Measurements from ENCODE around the gene PAPPA2. TPM values are rescaled to one million over a fixed set of nuclear protein-coding genes. Genes with fewer than 3 reads are reported as not detected.

The PAPPA2 gene
- total RNA-seq, 3 donors from 2014 or later (not counting 1 experiment from before 2014, with no cell fraction given) = 0.48 TPM; not detected in 2

DNA sequence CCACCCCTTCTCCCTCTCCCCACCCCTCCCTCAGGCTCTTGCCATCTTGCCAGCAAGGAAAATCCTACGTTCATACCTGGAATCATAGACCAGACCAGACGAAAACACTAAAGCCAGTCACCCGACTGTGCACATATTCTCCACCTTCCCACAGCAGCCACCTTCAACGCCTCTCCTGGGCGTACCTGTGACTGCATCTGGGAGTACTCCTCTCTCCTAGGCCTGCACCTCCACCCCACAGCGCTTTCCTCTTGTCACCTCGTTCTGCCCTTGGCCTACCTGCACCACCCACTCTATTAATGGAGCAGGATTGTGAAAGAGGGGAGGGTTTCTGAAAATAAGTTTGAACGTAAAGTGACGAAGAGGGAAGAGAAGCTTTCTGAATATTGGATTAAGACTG lies 17.8 kb downstream of the PAPPA2 start:
- H3K36me3 ChIP-seq (ENCODE audit: control insufficient read depth, insufficient read depth, low read length) = no peaks in the 10 kb centered on the region
- Mint-ChIP-seq H3K9me3 (peaks cover 0 to 8% of the 10 kb centered on the region in 2 donors), H3K36me3 (no peaks in the 10 kb centered on the region), H3K27me3 (ENCODE audit: low read depth in 2 of 2) (no peaks in the 10 kb centered on the region), H3K27ac (no peak overlapping the region), H3K4me1 (no peaks in the 10 kb centered on the region), H3K4me3 (no peak overlapping the region)
- H3K27me3 ChIP-seq (ENCODE audit: control insufficient read depth, insufficient read depth, low read length) = no peaks in the 10 kb centered on the region
- DNase-seq = no peak
- WGBS (ENCODE audit: insufficient coverage) = 89% methylated on average over 7 of the region's 9 CpGs
- TF ChIP-seq, protein P1, sequence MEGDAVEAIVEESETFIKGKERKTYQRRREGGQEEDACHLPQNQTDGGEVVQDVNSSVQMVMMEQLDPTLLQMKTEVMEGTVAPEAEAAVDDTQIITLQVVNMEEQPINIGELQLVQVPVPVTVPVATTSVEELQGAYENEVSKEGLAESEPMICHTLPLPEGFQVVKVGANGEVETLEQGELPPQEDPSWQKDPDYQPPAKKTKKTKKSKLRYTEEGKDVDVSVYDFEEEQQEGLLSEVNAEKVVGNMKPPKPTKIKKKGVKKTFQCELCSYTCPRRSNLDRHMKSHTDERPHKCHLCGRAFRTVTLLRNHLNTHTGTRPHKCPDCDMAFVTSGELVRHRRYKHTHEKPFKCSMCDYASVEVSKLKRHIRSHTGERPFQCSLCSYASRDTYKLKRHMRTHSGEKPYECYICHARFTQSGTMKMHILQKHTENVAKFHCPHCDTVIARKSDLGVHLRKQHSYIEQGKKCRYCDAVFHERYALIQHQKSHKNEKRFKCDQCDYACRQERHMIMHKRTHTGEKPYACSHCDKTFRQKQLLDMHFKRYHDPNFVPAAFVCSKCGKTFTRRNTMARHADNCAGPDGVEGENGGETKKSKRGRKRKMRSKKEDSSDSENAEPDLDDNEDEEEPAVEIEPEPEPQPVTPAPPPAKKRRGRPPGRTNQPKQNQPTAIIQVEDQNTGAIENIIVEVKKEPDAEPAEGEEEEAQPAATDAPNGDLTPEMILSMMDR (IDR thresholded peaks at IDR 0.05) = no peak
- H3K4me3 ChIP-seq (ENCODE audit: low read length) = no peak overlapping the region
- ATAC-seq = no peak
- H3K27ac ChIP-seq (ENCODE audit: low read length) = no peak overlapping the region
- H3K9me3 ChIP-seq (ENCODE audit: control insufficient read depth, insufficient read depth, low read length) = no peaks in the 10 kb centered on the region
- no peaks in the 10 kb centered on the region for H3K4me1 ChIP-seq (ENCODE audit: control insufficient read depth, insufficient read depth, low read length)
- intact Hi-C loops (cut with micrococcal nuclease) = no loop called here

DNA sequence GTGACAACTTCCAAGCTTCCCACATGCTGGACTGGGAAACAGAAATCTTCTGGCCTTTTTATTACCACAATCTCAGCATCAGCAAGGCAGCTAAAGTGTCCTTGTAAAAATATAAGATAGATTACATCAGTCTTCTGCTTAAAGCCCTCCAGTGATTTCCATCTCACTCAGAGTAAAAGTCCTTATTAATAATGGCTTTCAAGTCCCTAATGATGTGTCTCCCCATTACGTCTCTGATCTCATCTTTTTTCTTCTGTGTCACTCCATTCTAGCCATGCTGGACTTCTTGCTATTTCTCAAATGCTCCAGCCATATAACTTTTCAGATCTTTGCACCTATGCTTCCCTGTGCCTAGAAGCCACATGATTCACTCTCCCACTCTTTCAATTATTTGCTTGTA lies 22.1 kb downstream of the PAPPA2 start:
- no peak overlapping the region for H3K27ac Mint-ChIP-seq

DNA sequence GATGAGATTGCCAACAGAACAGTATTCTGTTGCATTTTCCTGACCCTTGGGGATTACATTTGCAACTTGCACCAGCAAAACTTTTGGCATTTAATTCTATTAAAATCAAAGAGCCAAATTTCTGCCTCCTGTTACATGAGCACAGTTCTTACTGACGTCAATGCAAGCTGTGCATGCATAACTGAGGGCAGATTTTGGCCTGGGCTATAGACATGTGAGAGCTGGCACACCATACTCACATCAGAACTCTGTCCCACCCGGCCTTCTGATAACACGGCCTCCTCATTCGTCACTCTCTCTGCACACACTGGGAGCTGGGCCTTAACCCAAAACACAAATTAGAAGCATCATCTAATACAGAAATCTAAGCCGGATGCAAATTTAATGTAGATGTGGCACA lies 31.5 kb downstream of the PAPPA2 start:
- no peak overlapping the region for H3K4me3 ChIP-seq (ENCODE audit: low read length)
- Mint-ChIP-seq H3K27me3 (ENCODE audit: low read depth in 2 of 2) (peaks cover 0 to 3% of the 10 kb centered on the region in 2 donors), H3K36me3 (no peaks in the 10 kb centered on the region), H3K27ac (no peak overlapping the region), H3K4me3 (no peak overlapping the region), H3K9me3 (peaks cover 5% of the 10 kb centered on the region in 2 donors), H3K4me1 (no peaks in the 10 kb centered on the region)
- no peaks in the 10 kb centered on the region for H3K9me3 ChIP-seq (ENCODE audit: control insufficient read depth, insufficient read depth, low read length)
- intact Hi-C loops (cut with micrococcal nuclease) = no loop called here
- no peaks in the 10 kb centered on the region for H3K27me3 ChIP-seq (ENCODE audit: control insufficient read depth, insufficient read depth, low read length)
- WGBS (ENCODE audit: insufficient coverage) = 87% methylated on average over 5 of the region's 5 CpGs
- no peaks in the 10 kb centered on the region for H3K36me3 ChIP-seq (ENCODE audit: control insufficient read depth, insufficient read depth, low read length)
- DNase-seq = no peak
- no peak for ATAC-seq
- H3K27ac ChIP-seq (ENCODE audit: low read length) = no peak overlapping the region
- TF ChIP-seq, protein P1 (IDR thresholded peaks at IDR 0.05) = no peak
- no peaks in the 10 kb centered on the region for H3K4me1 ChIP-seq (ENCODE audit: control insufficient read depth, insufficient read depth, low read length)

More for the DNA sequence above, 22.1 kb downstream of the PAPPA2 start:
- Mint-ChIP-seq H3K4me1 (no peaks in the 10 kb centered on the region), H3K4me3 (no peak overlapping the region), H3K27me3 (ENCODE audit: low read depth in 2 of 2) (no peaks in the 10 kb centered on the region), H3K9me3 (peaks cover 4 to 14% of the 10 kb centered on the region in 2 donors), H3K36me3 (peaks cover 5% of the 10 kb centered on the region)
- no peak for DNase-seq
- 74% methylated on average over 1 of the region's 1 CpG for WGBS (ENCODE audit: insufficient coverage)
- Histone ChIP-seq H3K9me3 (ENCODE audit: control insufficient read depth, insufficient read depth, low read length) (no peaks in the 10 kb centered on the region), H3K27me3 (ENCODE audit: control insufficient read depth, insufficient read depth, low read length) (no peaks in the 10 kb centered on the region), H3K27ac (ENCODE audit: low read length) (no peak overlapping the region), H3K4me1 (ENCODE audit: control insufficient read depth, insufficient read depth, low read length) (no peaks in the 10 kb centered on the region), H3K4me3 (ENCODE audit: low read length) (no peak overlapping the region), H3K36me3 (ENCODE audit: control insufficient read depth, insufficient read depth, low read length) (no peaks in the 10 kb centered on the region)
- intact Hi-C loops (cut with micrococcal nuclease) = no loop called here
- ATAC-seq = no peak
- TF ChIP-seq, protein P1 (IDR thresholded peaks at IDR 0.05) = no peak

DNA sequence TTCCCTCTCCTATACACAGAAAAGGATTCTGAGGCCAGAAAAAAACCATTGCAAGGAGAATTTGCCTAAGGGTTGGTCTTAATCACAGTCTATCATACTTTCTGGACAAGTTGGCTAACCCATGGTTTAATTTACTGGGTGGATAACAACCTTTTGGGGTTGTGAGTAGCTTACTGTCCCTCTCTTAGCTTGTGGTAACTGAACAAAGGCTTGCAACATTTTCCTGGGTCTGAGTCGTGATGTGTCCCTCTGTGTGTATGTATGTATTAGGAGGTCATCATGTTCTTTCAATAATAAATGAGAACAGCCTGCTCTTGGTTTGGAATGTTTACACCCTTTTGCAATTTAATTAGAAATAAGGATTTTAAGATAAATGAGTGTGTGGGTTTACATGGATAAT lies 36.7 kb downstream of the PAPPA2 start:
- ATAC-seq = no peak
- no peak for DNase-seq

More for the DNA sequence above, 36.7 kb downstream of the PAPPA2 start:
- H3K4me1 ChIP-seq (ENCODE audit: control insufficient read depth, insufficient read depth, low read length) = no peaks in the 10 kb centered on the region
- H3K9me3 Mint-ChIP-seq = peaks cover 0 to 3% of the 10 kb centered on the region in 2 donors
- 67% methylated on average over 1 of the region's 1 CpG for WGBS (ENCODE audit: insufficient coverage)
- TF ChIP-seq, protein P1 (IDR thresholded peaks at IDR 0.05) = no peak
- no peaks in the 10 kb centered on the region for H3K27me3 ChIP-seq (ENCODE audit: control insufficient read depth, insufficient read depth, low read length)
- H3K36me3 ChIP-seq (ENCODE audit: control insufficient read depth, insufficient read depth, low read length) = no peaks in the 10 kb centered on the region
- H3K4me3 Mint-ChIP-seq = no peak overlapping the region
- H3K9me3 ChIP-seq (ENCODE audit: control insufficient read depth, insufficient read depth, low read length) = no peaks in the 10 kb centered on the region
- intact Hi-C loops (cut with micrococcal nuclease) = no loop called here
- no peaks in the 10 kb centered on the region for H3K4me1 Mint-ChIP-seq
- H3K36me3 Mint-ChIP-seq = no peaks in the 10 kb centered on the region
- H3K27ac Mint-ChIP-seq = no peak overlapping the region
- H3K4me3 ChIP-seq (ENCODE audit: low read length) = no peak overlapping the region
- H3K27me3 Mint-ChIP-seq (ENCODE audit: low read depth in 2 of 2) = no peaks in the 10 kb centered on the region
- H3K27ac ChIP-seq (ENCODE audit: low read length) = no peak overlapping the region

All from natural killer cell (primary cell).